ENCODE data around the gene FUBP3.

- no peak for TF ChIP-seq ZFX (IDR thresholded peaks at IDR 0.05; ENCODE audit: borderline replicate concordance)
- TF ChIP-seq, protein P1, sequence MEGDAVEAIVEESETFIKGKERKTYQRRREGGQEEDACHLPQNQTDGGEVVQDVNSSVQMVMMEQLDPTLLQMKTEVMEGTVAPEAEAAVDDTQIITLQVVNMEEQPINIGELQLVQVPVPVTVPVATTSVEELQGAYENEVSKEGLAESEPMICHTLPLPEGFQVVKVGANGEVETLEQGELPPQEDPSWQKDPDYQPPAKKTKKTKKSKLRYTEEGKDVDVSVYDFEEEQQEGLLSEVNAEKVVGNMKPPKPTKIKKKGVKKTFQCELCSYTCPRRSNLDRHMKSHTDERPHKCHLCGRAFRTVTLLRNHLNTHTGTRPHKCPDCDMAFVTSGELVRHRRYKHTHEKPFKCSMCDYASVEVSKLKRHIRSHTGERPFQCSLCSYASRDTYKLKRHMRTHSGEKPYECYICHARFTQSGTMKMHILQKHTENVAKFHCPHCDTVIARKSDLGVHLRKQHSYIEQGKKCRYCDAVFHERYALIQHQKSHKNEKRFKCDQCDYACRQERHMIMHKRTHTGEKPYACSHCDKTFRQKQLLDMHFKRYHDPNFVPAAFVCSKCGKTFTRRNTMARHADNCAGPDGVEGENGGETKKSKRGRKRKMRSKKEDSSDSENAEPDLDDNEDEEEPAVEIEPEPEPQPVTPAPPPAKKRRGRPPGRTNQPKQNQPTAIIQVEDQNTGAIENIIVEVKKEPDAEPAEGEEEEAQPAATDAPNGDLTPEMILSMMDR (IDR thresholded peaks at IDR 0.05) = peak; percentile 90
These were observed 103.2 kb downstream of the FUBP3 start for GRCh38 chr9:130682421-130683121.
